Measurements from ENCODE around the gene GJD3. TPM values are rescaled to one million over a fixed set of nuclear protein-coding genes. Genes with fewer than 3 reads are reported as not detected.
A peak's percentile ranks its signal among the peaks of the same experiment; 100 is the strongest.

The GJD3 gene
- total and polyA plus RNA-seq, 9 of the 15 experiments (the other 6 are each of a cell fraction or from before 2014, with no cell fraction given) = 0.17 to 0.38 TPM; not detected in 7

GRCh38 chr17:40340327-40340726 lies 24.2 kb downstream of the GJD3 start:
- CTCF ChIA-PET (ENCODE audit: low intra/inter-chr PET ratio) = no interaction called here
- in situ Hi-C loops (cut with MboI) (no loop called here), intact Hi-C loops (cut with micrococcal nuclease) (loop anchor here (5.0 kb wide), 1 partner anchor 33 kb away; the partner anchor contains the start of gene RARA)
- Histone ChIP-seq H3K9me1 (ENCODE audit: control insufficient read depth, insufficient read depth, low read length) (no peaks in the 10 kb centered on the region), H3K27me3 (ENCODE audit: control insufficient read depth in 2 of 2, insufficient read depth in 2 of 2, low read length in 2 of 2) (no peaks in the 10 kb centered on the region), H2AFZ (ENCODE audit: low read depth, low read length) (no peak overlapping the region), H3K4me1 (replicated peaks in 1 of 2; ENCODE audit: control insufficient read depth in 2 of 2, insufficient read depth in 2 of 2, low read length in 2 of 2) (peaks cover 29 to 50% of the 10 kb centered on the region in 2 experiments), H4K20me1 (replicated peaks; ENCODE audit: control insufficient read depth, insufficient read depth, low read length) (no peaks in the 10 kb centered on the region; the same call in 1 of the 2 replicates), H3K4me2 (ENCODE audit: insufficient read depth, low read length) (peak overlapping the region; percentile 83; the same call in 1 of the 2 replicates), H3K79me2 (ENCODE audit: control insufficient read depth, insufficient read depth, low read length) (peaks cover 37% of the 10 kb centered on the region), H3K36me3 (ENCODE audit: control insufficient read depth, insufficient read depth, low read length) (peaks cover 35% of the 10 kb centered on the region; the same call in 2 of the 3 replicates), H3K9me3 (replicated peaks; ENCODE audit: control insufficient read depth, insufficient read depth, low read depth, low read length) (no peaks in the 10 kb centered on the region), H3K9ac (ENCODE audit: insufficient read depth in 1 of 2, low read depth in 2 of 2, low read length in 2 of 2) (no peak overlapping the region), H3K27ac (ENCODE audit: extremely low read depth, low read depth, low read length) (peak overlapping the region; percentile 91; the same call in 2 of the 3 replicates), H3K4me3 (no peak overlapping the region)
- no TSS peak for BruUV-seq (replicated peaks)
- 94% methylated on average over 1 of the region's 1 CpG for WGBS (ENCODE audit: insufficient coverage, low coverage, missing lambda C conversion rate)
- TF ChIP-seq RBM25 (IDR thresholded peaks at IDR 0.05; ENCODE audit: low read depth, low read length, severe bottlenecking) (peak; percentile 84), ZNF3 (CRISPR knock-in tag; IDR thresholded peaks at IDR 0.05) (0 out of 2 replicates have a peak, but pooled peaks have one; percentile 21), L3MBTL2 (IDR thresholded peaks at IDR 0.05) (no peak)
- POLR2A ChIA-PET = interaction anchor here (1.6 kb wide), 1 partner anchor 12 kb away, joined by 7 read pairs; no protein-coding TSS in a partner anchor
- ATAC-seq (no peak), DNase-seq (ENCODE audit: extremely low read depth in 1 of 4, low spot score in 3 of 4) (no peak), FAIRE-seq (no peak)

- FAIRE-seq (no peak), ATAC-seq (no peak), DNase-seq (ENCODE audit: extremely low read depth in 1 of 4, low spot score in 3 of 4) (no peak)
- Histone ChIP-seq H3K27me3 (ENCODE audit: control insufficient read depth in 2 of 2, insufficient read depth in 2 of 2, low read length in 2 of 2) (no peaks in the 10 kb centered on the region), H3K4me2 (ENCODE audit: insufficient read depth, low read length) (no peak overlapping the region), H3K4me3 (no peak overlapping the region), H4K20me1 (replicated peaks; ENCODE audit: control insufficient read depth, insufficient read depth, low read length) (no peaks in the 10 kb centered on the region; the same call in 1 of the 2 replicates), H3K9me3 (replicated peaks; ENCODE audit: control insufficient read depth, insufficient read depth, low read depth, low read length) (no peaks in the 10 kb centered on the region), H3K9me1 (ENCODE audit: control insufficient read depth, insufficient read depth, low read length) (no peaks in the 10 kb centered on the region), H3K79me2 (ENCODE audit: control insufficient read depth, insufficient read depth, low read length) (peaks cover 27% of the 10 kb centered on the region), H3K4me1 (replicated peaks in 1 of 2; ENCODE audit: control insufficient read depth in 2 of 2, insufficient read depth in 2 of 2, low read length in 2 of 2) (peaks cover 26 to 50% of the 10 kb centered on the region in 2 experiments), H3K9ac (ENCODE audit: insufficient read depth in 1 of 2, low read depth in 2 of 2, low read length in 2 of 2) (peak overlapping the region in 1 of 2 experiments; percentile 38; a peak in 2 of 4 replicates), H2AFZ (ENCODE audit: low read depth, low read length) (no peak overlapping the region), H3K36me3 (ENCODE audit: control insufficient read depth, insufficient read depth, low read length) (peaks cover 32% of the 10 kb centered on the region; the same call in 2 of the 3 replicates), H3K27ac (ENCODE audit: extremely low read depth, low read depth, low read length) (no peak overlapping the region)
- intact Hi-C loops (cut with micrococcal nuclease) = no loop called here
- TF ChIP-seq ZNF354B (CRISPR knock-in tag; IDR thresholded peaks at IDR 0.05) (no peak), RBFOX2 (IDR thresholded peaks at IDR 0.05; ENCODE audit: low read depth, low read length) (0 out of 2 replicates have a peak, but pooled peaks have one; percentile 24), RBM17 (IDR thresholded peaks at IDR 0.05; ENCODE audit: borderline replicate concordance, low read depth, low read length) (no peak), PHB (CRISPR knock-in tag; IDR thresholded peaks at IDR 0.05) (no peak), POLR2A (conservative IDR thresholded peaks at IDR 0.05) (no peak), MCM7 (IDR thresholded peaks at IDR 0.05) (no peak), SMAD2 (IDR thresholded peaks at IDR 0.05; ENCODE audit: low read depth, low read length) (no peak)
- no TSS peak for BruUV-seq (replicated peaks)
- in situ Hi-C loops (cut with MboI) = no loop called here
- POLR2A ChIA-PET = interaction anchor here (0.6 to 1.1 kb wide), 4 partner anchors 14 to 79 kb away, joined by 3 to 4 read pairs (median 3); partner anchors contain the start of gene TOP2A
- WGBS (ENCODE audit: insufficient coverage, low coverage, missing lambda C conversion rate) = 81% methylated on average over 13 of the region's 13 CpGs
- CTCF ChIA-PET (ENCODE audit: low intra/inter-chr PET ratio) = no interaction called here
Measured at GRCh38 chr17:40338941-40339649, 25.4 kb downstream of the GJD3 start.

Measured in K562 (cell line).